Endothelial cell of umbilical vein (primary cell): ENCODE data around the gene RASA2. TPM values are rescaled to one million over a fixed set of nuclear protein-coding genes. Genes with fewer than 3 reads are reported as not detected.

Source experiments
- BruUV-seq: library from RNA; stranded (reverse); fragments of 400-500 nt; replicated peaks from 2 replicates; lab custom pipeline; 2021; lab: Mats Ljungman, UMichigan
- CTCF ChIA-PET: fragments of 300-600, 350-600 bp; sonication (Branson Sonifier 250); formaldehyde crosslinking; loops from one replicate; lab custom pipeline; 2021; ENCODE audit warnings: antibody characterized with exemption, inconsistent platforms; lab: Charles Lee
- POLR2A ChIA-PET: fragments of 300-600, 350-600 bp; sonication (Branson Sonifier 250); formaldehyde crosslinking; loops from one replicate; lab custom pipeline; 2021; ENCODE audit warnings: antibody characterized with exemption, inconsistent platforms; lab: Charles Lee
- DNase-seq: peaks from one replicate; pipeline ENCODE4 v3.0.0-alpha.2; 2011; ENCODE audit warnings: low read depth, low spot score
- FAIRE-seq: peaks from 2 replicates; lab custom pipeline; 2011; peaks lifted over from hg19 to GRCh38; lab: Jason Lieb, UNC
- H2AFZ ChIP-seq: 2 replicates; pipeline ENCODE4 v1.6.0; 2012; ENCODE audit warnings: low read depth, low read length, control low read depth, inconsistent platforms
- H3K27ac ChIP-seq: 2 replicates; pipeline ENCODE4 v1.5.1; 2011; ENCODE audit warnings: low read depth, mild to moderate bottlenecking, control low read depth, low read length, moderate library complexity; ENCODE audit not compliant: insufficient read depth
- H3K27me3 ChIP-seq, 2 experiments: 2 replicates each; pipeline versions ENCODE4 v1.6.0 to v1.6.1; 2011; ENCODE audit warnings: low read length in 2 of 2, mixed read lengths in 1 of 2; ENCODE audit not compliant: control insufficient read depth in 2 of 2, insufficient read depth in 2 of 2
- H3K36me3 ChIP-seq, 2 experiments: 2 replicates in 1 of 2; 3 replicates in 1 of 2; pipeline ENCODE4 v1.5.1; 2011; ENCODE audit warnings: low read length in 2 of 2, mild to moderate bottlenecking in 1 of 2, moderate library complexity in 1 of 2; ENCODE audit not compliant: control insufficient read depth in 2 of 2, insufficient read depth in 2 of 2; ENCODE audit errors: extremely low read depth in 1 of 2
- H3K4me1 ChIP-seq: 3 replicates; pipeline ENCODE4 v1.5.1; 2011; ENCODE audit warnings: mild to moderate bottlenecking, low read length; ENCODE audit not compliant: control insufficient read depth, insufficient read depth; ENCODE audit errors: extremely low read depth
- H3K4me2 ChIP-seq: 2 replicates; pipeline ENCODE4 v1.6.1; 2011; ENCODE audit warnings: low read length, control low read depth, mixed read lengths; ENCODE audit not compliant: insufficient read depth
- H3K4me3 ChIP-seq, 3 experiments: fragments of 200-600 bp in 1 of 3; sonication (generic), shearing (Covaris generic) in 1 of 3; replicated peaks in 1 of 3; 2 replicates each; pipeline ENCODE4 v1.5.1; 2011 to 2016; ENCODE audit warnings: control low read depth in 3 of 3, low read length in 3 of 3, mild to moderate bottlenecking in 2 of 3, inconsistent platforms in 1 of 3, low read depth in 1 of 3, moderate library complexity in 1 of 3; ENCODE audit not compliant: insufficient read depth in 1 of 3
- H3K79me2 ChIP-seq: 2 replicates; pipeline ENCODE4 v1.6.0; 2012; ENCODE audit warnings: low read length, inconsistent platforms; ENCODE audit not compliant: control insufficient read depth, insufficient read depth
- H3K9ac ChIP-seq: replicated peaks from 2 replicates; pipeline ENCODE3; 2011; ENCODE audit warnings: low read length, control low read depth; ENCODE audit not compliant: insufficient read depth; ENCODE audit errors: extremely low read depth
- H3K9me1 ChIP-seq: replicated peaks from 3 replicates; pipeline ENCODE4 v1.6.0; 2011; ENCODE audit warnings: mild to moderate bottlenecking, low read length; ENCODE audit not compliant: control insufficient read depth, insufficient read depth; ENCODE audit errors: extremely low read depth
- H3K9me3 ChIP-seq: replicated peaks from 2 replicates; pipeline ENCODE4 v1.5.1; 2012; ENCODE audit warnings: low read length, inconsistent platforms; ENCODE audit not compliant: control insufficient read depth, insufficient read depth
- H4K20me1 ChIP-seq: replicated peaks from 2 replicates; pipeline ENCODE3; 2011; ENCODE audit warnings: mild to moderate bottlenecking, low read length; ENCODE audit not compliant: control insufficient read depth, insufficient read depth; ENCODE audit errors: extremely low read depth
- CTCF ChIP-seq, 2 donors: IDR thresholded peaks; 1 replicate in 1 of 2; 2 replicates in 1 of 2; pipeline ENCODE4 v1.5.1; 2011; ENCODE audit warnings: low read length in 2 of 2, mild to moderate bottlenecking in 2 of 2, moderate library complexity in 2 of 2, control low read depth in 1 of 2, inconsistent platforms in 1 of 2, low read depth in 1 of 2; ENCODE audit not compliant: insufficient read depth in 1 of 2; ENCODE audit errors: extremely low read depth in 1 of 2
- EZH2 ChIP-seq: IDR thresholded peaks from 2 replicates; pipeline ENCODE4 v1.6.1; 2012; ENCODE audit warnings: borderline replicate concordance, low read depth, mild to moderate bottlenecking, moderate library complexity, low read length, inconsistent platforms; ENCODE audit not compliant: severe bottlenecking
- FOS ChIP-seq: IDR thresholded peaks from 2 replicates; pipeline ENCODE4 v1.6.1; 2011; ENCODE audit warnings: mild to moderate bottlenecking, low read length, moderate library complexity, borderline replicate concordance; ENCODE audit not compliant: insufficient read depth
- GATA2 ChIP-seq: IDR thresholded peaks from 2 replicates; pipeline ENCODE4 v1.7.0; 2011; ENCODE audit warnings: low read depth, mild to moderate bottlenecking, moderate library complexity, mixed read lengths, low read length; ENCODE audit not compliant: insufficient read length, insufficient read depth
- JUN ChIP-seq: IDR thresholded peaks from 2 replicates; pipeline ENCODE4 v1.6.1; 2011; ENCODE audit warnings: borderline replicate concordance, low read depth; ENCODE audit not compliant: insufficient read length, insufficient read depth
- MAX ChIP-seq: IDR thresholded peaks from 2 replicates; pipeline ENCODE4 v1.6.1; 2011; ENCODE audit not compliant: insufficient read depth, insufficient read length
- MYC ChIP-seq: IDR thresholded peaks from one replicate; pipeline ENCODE4 v1.6.1; 2011; ENCODE audit warnings: mild to moderate bottlenecking, low read depth, low read length
- POLR2A ChIP-seq: IDR thresholded peaks from 2 replicates; pipeline ENCODE4 v1.6.1; 2012; ENCODE audit warnings: low read depth, mild to moderate bottlenecking, control low read depth, low read length
- POLR2AphosphoS5 ChIP-seq: IDR thresholded peaks from 2 replicates; pipeline ENCODE4 v1.6.1; 2012; ENCODE audit warnings: low read depth, mild to moderate bottlenecking, control low read depth, low read length, moderate library complexity; ENCODE audit not compliant: insufficient read depth
- dilution Hi-C: fragments of 300-500 bp; cut with MboI; formaldehyde crosslinking; loops from one replicate; pipeline ENCODE4 v1.15.0; 2019; ENCODE audit warnings: low sequenced_read_pairs; ENCODE audit not compliant: extremely low pct_ligation_motif_present
- intact Hi-C: fragments of 100-400 bp; cut with micrococcal nuclease; formaldehyde crosslinking; loops from one replicate; pipeline ENCODE4 v1.10.0; 2022
- polyA plus RNA-seq, 4 experiments: library from polyadenylated mRNA; depleted of rRNA in 3 of 4; stranded (reverse) in 3 of 4; unstranded in 1 of 4; fragments of >200 nt; gene quantifications; 2 replicates each; pipeline versions ENCODE4 v1.2.1 to v1.2.3, GENCODE V29; 2011 to 2012; ENCODE audit warnings: missing spikeins in 1 of 4
- total RNA-seq: library from RNA; stranded (reverse); gene quantifications from 2 replicates; pipeline ENCODE4 v1.2.3, GENCODE V29; 2021

Gene RASA2
- total and polyA plus RNA-seq, 2 donors (not counting 3 experiments of a cell fraction or from before 2014, with no cell fraction given) = 3.1 to 20.2 TPM

GRCh38 chr3:141486496-141486745, 406 bp upstream of the RASA2 start:
- CTCF ChIA-PET = interaction anchor here (1.4 to 3.3 kb wide), 3 partner anchors 21 to 74 kb away, joined by 3 to 20 read pairs (median 4); no protein-coding TSS in a partner anchor
- H3K9me1 ChIP-seq = no peaks in the 10 kb centered on the region
- intact Hi-C loops = loop anchor here (2.0 kb wide), 2 partner anchors 70 to 76 kb away; no protein-coding TSS in a partner anchor

More at GRCh38 chr3:141486496-141486745, 406 bp upstream of the RASA2 start:
- FAIRE-seq (no peak), DNase-seq (no peak)
- Histone ChIP-seq H4K20me1 (peaks cover 3% of the 10 kb centered on the region), H3K9me3 (no peaks in the 10 kb centered on the region), H3K27me3 (no peaks in the 10 kb centered on the region), H3K9ac (peak overlapping the region; percentile 77), H3K27ac (peak overlapping the region; percentile 82), H3K36me3 (no peaks in the 10 kb centered on the region), H3K79me2 (peaks cover 44% of the 10 kb centered on the region), H3K4me3 (peak overlapping the region; percentile 38 to 98 (median 64)), H3K4me2 (peak overlapping the region; percentile 82), H2AFZ (peak overlapping the region; percentile 44), H3K4me1 (peaks cover 52% of the 10 kb centered on the region)
- dilution Hi-C loops = no loop called here
- POLR2A ChIA-PET = interaction anchor here (1.1 to 1.3 kb wide), 3 partner anchors 8 to 119 kb away, joined by 3 to 4 read pairs (median 3); no protein-coding TSS in a partner anchor
- TF ChIP-seq JUN (no peak), POLR2AphosphoS5 (no peak), MYC (no peak), EZH2 (no peak), MAX (no peak), CTCF (IDR thresholded peaks at IDR 0.05; ENCODE audit: extremely low read depth in 1 of 2, insufficient read depth in 1 of 2, low read depth in 1 of 2, low read length in 2 of 2) (no peak), FOS (no peak), GATA2 (no peak), POLR2A (no peak)
- BruUV-seq = no TSS peak
